Esophagus squamous epithelium (tissue), 5 donors: Measurements from ENCODE around the gene APOA1. TPM values are rescaled to one million over a fixed set of nuclear protein-coding genes. Genes with fewer than 3 reads are reported as not detected.
A peak's percentile ranks its signal among the peaks of the same experiment; 100 is the strongest.
"Not testable (repeated sequence)": the region's sequence is repeated elsewhere in the genome, so short reads cannot be mapped to it uniquely, and the experiment has no call there.

Source experiments
- DNase-seq: peaks from one replicate; lab custom pipeline; 2025; lab: John Stamatoyannopoulos, UW
- H3K27ac ChIP-seq, 4 donors: fragments of 200-600 bp; sonication (generic); one replicate each; pipeline ENCODE4 v1.5.1; 2016 to 2019; ENCODE audit warnings: mild to moderate bottlenecking in 1 of 4
- H3K27me3 ChIP-seq, 4 donors: fragments of 200-600 bp; sonication (generic); 1 replicate in 3 of 4; 2 replicates in 1 of 4; pipeline versions ENCODE4 v1.5.1 to v1.6.0; 2017 to 2021; ENCODE audit warnings: antibody characterized with exemption in 1 of 4
- H3K36me3 ChIP-seq, 3 donors: fragments of 200-600 bp; sonication (generic); one replicate each; pipeline ENCODE4 v1.5.1; 2016 to 2019
- H3K4me1 ChIP-seq, 3 donors: fragments of 200-600 bp; sonication (generic); one replicate each; pipeline ENCODE4 v1.5.1; 2017 to 2019
- H3K4me3 ChIP-seq, 4 donors: fragments of 200-600 bp; sonication (generic); 1 replicate in 3 of 4; 2 replicates in 1 of 4; pipeline ENCODE4 v1.5.1; 2016 to 2019; ENCODE audit warnings: mild to moderate bottlenecking in 2 of 4, moderate library complexity in 1 of 4
- H3K9me3 ChIP-seq, 3 donors: fragments of 200-600 bp; sonication (generic); one replicate each; pipeline ENCODE4 v1.5.1; 2016 to 2019
- POLR2A ChIP-seq, 4 donors: fragments of 450-650 bp; IDR thresholded peaks; one replicate each; pipeline ENCODE4 v1.6.1; 2017; ENCODE audit warnings: antibody characterized with exemption in 4 of 4, mild to moderate bottlenecking in 4 of 4, moderate library complexity in 3 of 4
- WGBS, 2 donors: methylation state at CpG; one replicate each; pipeline ENCODE4 v1.1.5; 2018; 5-methylcytosine and 5-hydroxymethylcytosine counted together
- intact Hi-C: fragments of 100-400 bp; cut with DNase I; formaldehyde crosslinking; loops from one replicate; pipeline ENCODE4 v1.15.0; 2022
- total RNA-seq, 4 donors: library from RNA; depleted of rRNA; stranded (reverse); fragments of >200 nt; gene quantifications; one replicate each; pipeline ENCODE4 v1.1.0, GENCODE V29; 2016
- TF ChIP-seq, protein P1 (sequence below), 6 experiments: fragments of 450-650 bp in 4 of 6; fragments of 200-600 bp in 2 of 6; sonication (generic) in 2 of 6; IDR thresholded peaks; one replicate each; pipeline ENCODE4 v1.5.1; 2016 to 2019; ENCODE audit warnings: antibody characterized with exemption in 6 of 6, mild to moderate bottlenecking in 4 of 6, moderate library complexity in 4 of 6
- donor health status: DM: yes; HTN: yes; CAD: no.

The APOA1 gene
- total RNA-seq, 4 donors from 2014 or later, result not detected

DNA sequence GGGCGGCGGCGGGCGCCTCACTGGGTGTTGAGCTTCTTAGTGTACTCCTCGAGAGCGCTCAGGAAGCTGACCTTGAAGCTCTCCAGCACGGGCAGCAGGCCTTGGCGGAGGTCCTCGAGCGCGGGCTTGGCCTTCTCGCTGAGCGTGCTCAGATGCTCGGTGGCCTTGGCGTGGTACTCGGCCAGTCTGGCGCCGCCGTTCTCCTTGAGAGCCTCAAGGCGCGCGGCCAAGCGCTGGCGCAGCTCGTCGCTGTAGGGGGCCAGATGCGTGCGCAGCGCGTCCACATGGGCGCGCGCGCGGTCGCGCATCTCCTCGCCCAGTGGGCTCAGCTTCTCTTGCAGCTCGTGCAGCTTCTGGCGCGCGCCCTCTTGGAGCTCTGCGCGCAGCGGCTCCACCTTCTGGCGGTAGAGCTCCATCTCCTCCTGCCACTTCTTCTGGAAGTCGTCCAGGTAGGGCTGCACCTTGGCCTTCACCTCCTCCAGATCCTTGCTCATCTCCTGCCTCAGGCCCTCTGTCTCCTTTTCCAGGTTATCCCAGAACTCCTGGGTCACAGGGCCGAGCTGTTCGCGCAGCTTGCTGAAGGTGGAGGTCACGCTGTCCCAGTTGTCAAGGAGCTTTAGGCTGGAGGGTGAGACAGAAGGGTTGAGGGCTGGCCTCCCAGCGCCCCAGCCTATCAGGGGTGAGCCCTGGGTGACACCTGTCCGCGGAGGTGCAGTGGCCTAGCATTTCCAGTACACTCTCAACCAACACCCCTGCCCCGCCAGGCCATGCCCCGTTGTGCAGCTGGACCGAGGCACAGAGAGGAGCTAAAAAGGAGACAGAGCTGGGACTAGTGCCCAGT lies 1.4 kb downstream of the APOA1 start:
- no peak for DNase-seq
- WGBS, 2 donors, result 26% methylated on average over 9 of the region's 57 CpGs; no CpG with 5 or more reads in 1 of the 2 donors
- TF ChIP-seq, protein P1, sequence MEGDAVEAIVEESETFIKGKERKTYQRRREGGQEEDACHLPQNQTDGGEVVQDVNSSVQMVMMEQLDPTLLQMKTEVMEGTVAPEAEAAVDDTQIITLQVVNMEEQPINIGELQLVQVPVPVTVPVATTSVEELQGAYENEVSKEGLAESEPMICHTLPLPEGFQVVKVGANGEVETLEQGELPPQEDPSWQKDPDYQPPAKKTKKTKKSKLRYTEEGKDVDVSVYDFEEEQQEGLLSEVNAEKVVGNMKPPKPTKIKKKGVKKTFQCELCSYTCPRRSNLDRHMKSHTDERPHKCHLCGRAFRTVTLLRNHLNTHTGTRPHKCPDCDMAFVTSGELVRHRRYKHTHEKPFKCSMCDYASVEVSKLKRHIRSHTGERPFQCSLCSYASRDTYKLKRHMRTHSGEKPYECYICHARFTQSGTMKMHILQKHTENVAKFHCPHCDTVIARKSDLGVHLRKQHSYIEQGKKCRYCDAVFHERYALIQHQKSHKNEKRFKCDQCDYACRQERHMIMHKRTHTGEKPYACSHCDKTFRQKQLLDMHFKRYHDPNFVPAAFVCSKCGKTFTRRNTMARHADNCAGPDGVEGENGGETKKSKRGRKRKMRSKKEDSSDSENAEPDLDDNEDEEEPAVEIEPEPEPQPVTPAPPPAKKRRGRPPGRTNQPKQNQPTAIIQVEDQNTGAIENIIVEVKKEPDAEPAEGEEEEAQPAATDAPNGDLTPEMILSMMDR (IDR thresholded peaks at IDR 0.05), result peak; percentile 37 to 69 (median 53)
- TF ChIP-seq POLR2A (IDR thresholded peaks at IDR 0.05), result no peak
- intact Hi-C loops, result no loop called here
- Histone ChIP-seq H3K36me3 (no peaks in the 10 kb centered on the region), H3K27me3 (peaks cover 0 to 9% (median 0%) of the 10 kb centered on the region in 4 donors), H3K27ac (peak overlapping the region; percentile 32 to 87 (median 81)), H3K4me1 (peaks cover 14 to 22% (median 15%) of the 10 kb centered on the region in 3 donors), H3K4me3 (peak overlapping the region in 3 of 4 donors; percentile 37 to 66 (median 39)), H3K9me3 (no peaks in the 10 kb centered on the region)

DNA sequence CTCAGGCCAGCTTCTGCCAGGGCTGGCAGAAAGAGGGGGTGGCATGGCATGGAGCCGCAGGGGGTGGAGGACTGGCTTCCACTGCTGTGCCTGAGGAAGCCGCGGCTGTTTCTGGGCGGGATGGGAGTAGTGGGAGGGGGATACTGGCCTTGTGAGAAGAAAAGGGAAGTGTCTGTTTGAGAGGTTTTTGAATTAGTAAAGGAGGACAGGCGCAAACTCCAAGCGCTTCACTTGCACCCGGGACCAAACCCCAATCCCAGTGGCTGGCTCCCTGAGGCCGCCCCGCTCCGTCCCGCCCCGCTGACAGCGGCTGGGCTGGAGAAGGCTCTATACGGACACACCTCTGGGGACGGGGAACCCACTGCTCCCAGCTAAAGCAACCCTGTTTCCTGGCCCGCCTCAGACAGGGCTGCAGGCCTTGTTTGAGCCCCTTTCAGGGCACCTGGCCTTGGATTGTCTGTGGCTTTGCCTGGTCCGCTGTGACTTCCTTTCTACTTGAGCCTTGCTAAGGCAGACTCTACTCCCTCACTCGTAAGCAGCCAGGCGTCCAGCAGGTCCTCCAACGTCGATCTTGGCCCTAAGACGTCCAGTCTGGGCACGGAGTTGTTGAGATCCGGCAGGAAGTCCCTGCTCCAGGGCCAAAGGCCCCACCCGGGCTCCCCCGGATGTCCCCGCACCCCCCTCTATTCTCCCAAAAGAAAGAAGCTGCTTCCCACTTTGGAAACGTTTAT lies 2.2 kb downstream of the APOA1 start:
- no peak for DNase-seq
- 65 to 86% methylated on average over 7 to 10 of the region's 28 CpGs for WGBS, 2 donors
- H3K4me3 ChIP-seq, result peak overlapping the region in 3 of 4 donors; percentile 37 to 66 (median 39)
- H3K27ac ChIP-seq, result peak overlapping the region; percentile 32 to 87 (median 81)
- peaks cover 0 to 9% (median 0%) of the 10 kb centered on the region in 4 donors for H3K27me3 ChIP-seq
- no peaks in the 10 kb centered on the region for H3K9me3 ChIP-seq
- no peaks in the 10 kb centered on the region for H3K36me3 ChIP-seq
- H3K4me1 ChIP-seq, result peaks cover 14 to 22% (median 15%) of the 10 kb centered on the region in 3 donors
- intact Hi-C loops, result no loop called here
- TF ChIP-seq POLR2A (IDR thresholded peaks at IDR 0.05), result no peak

DNA sequence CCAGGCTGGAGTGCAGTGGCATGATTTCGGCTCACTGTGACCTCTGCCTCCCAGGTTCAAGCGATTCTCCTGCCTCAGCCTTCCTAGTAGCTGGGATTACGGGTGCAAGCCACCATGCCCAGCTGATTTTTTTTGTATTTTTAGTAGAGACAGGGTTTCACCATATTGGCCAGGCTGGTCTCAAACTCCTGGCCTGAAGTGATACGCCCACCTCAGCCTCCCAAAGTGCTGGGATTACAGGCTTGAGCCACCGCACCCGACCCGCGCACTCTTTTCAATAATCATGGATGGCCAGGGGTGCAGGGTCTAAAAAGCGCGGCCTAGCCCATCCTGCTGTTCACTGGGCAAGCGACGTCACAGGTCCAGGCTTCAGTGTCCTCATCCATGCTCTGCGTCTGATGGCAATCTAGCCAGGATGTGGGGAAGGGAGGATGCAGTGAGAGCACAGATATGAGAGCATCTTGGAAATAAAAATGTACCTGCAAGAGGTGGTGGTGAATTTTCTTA lies 2.8 kb downstream of the APOA1 start:
- H3K4me3 ChIP-seq, intact Hi-C loops: not testable (repeated sequence)
- 73 to 100% methylated on average over 3 to 8 of the region's 13 CpGs for WGBS, 2 donors

DNA sequence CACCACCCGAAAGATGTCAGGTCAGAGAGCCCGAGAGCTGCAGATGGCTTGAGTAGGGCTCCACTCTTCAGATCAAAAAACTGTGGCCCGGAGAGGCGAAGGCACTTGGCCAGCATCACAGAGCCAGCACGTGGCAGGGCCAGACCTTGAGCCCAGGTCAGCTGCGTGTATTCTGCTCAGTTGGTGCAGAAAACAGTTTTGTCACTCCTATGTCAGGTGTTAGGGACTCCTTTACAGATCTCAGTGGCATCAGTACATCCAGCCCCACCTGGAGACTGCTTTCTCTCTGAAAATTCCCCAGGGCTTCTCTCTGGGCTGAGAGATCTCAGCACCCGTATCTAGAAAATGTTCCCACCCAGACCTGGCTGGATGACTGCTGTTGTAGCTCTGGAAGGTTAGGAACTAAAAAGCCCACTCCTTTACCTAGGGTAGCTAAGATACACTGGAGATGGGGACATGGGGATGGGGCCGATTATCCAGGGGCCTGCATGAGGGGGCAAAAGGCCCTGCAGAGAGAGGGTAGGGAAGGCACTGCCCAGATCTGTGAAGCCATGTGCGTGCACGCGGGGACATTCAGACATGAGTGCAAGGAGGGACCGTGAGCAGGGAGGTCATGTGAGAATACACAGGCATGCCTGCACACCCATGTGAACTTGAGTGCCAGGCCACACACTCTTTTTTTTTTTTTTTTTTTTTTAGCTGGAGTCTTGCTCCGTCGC lies 3.4 kb downstream of the APOA1 start:
- H3K36me3 ChIP-seq, result no peaks in the 10 kb centered on the region
- peaks cover 0 to 9% (median 0%) of the 10 kb centered on the region in 4 donors for H3K27me3 ChIP-seq
- 83 to 90% methylated on average over 7 to 9 of the region's 14 CpGs for WGBS, 2 donors
- no peak overlapping the region for H3K27ac ChIP-seq
- H3K4me3 ChIP-seq, result no peak overlapping the region
- intact Hi-C loops, result no loop called here
- TF ChIP-seq, protein P1 (IDR thresholded peaks at IDR 0.05), result no peak
- TF ChIP-seq POLR2A (IDR thresholded peaks at IDR 0.05), result no peak
- no peaks in the 10 kb centered on the region for H3K9me3 ChIP-seq
- DNase-seq, result no peak
- peaks cover 14 to 22% (median 15%) of the 10 kb centered on the region in 3 donors for H3K4me1 ChIP-seq

More for the DNA sequence above, 2.8 kb downstream of the APOA1 start:
- Histone ChIP-seq H3K4me1 (peaks cover 14 to 22% (median 15%) of the 10 kb centered on the region in 3 donors), H3K27ac (peak overlapping the region in 3 of 4 donors; percentile 81 to 87 (median 81))
- not testable (repeated sequence) for H3K27me3 ChIP-seq, DNase-seq, H3K9me3 ChIP-seq, H3K36me3 ChIP-seq

DNA sequence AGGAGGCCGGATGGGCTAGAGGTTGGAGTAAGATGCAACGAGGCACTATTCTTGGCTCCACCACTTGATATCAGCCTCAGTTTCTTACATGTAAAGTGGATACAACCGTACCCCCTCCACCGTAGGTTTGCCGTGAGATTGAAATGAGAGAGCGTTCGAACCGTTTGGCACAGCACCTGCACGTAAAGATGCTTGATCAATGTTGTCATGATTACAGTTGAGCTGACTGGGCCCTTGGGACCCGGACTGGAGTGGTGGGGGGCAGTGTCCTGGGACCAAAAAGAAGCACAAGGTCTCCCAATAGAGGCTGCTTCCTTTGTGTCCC lies 4.0 kb downstream of the APOA1 start:
- no peak for DNase-seq
- 93 to 94% methylated on average over 5 to 9 of the region's 10 CpGs for WGBS, 2 donors

More for the DNA sequence above, 4.0 kb downstream of the APOA1 start:
- H3K27ac ChIP-seq, result no peak overlapping the region
- peaks cover 0 to 9% (median 0%) of the 10 kb centered on the region in 4 donors for H3K27me3 ChIP-seq
- peaks cover 14 to 22% (median 15%) of the 10 kb centered on the region in 3 donors for H3K4me1 ChIP-seq
- no peaks in the 10 kb centered on the region for H3K36me3 ChIP-seq
- no peak for TF ChIP-seq POLR2A (IDR thresholded peaks at IDR 0.05)
- TF ChIP-seq, protein P1 (IDR thresholded peaks at IDR 0.05), result no peak
- no peak overlapping the region for H3K4me3 ChIP-seq
- intact Hi-C loops, result no loop called here
- H3K9me3 ChIP-seq, result no peaks in the 10 kb centered on the region
